ENCODE measurements around the gene SNRPD3. TPM values are rescaled to one million over a fixed set of nuclear protein-coding genes. Genes with fewer than 3 reads are reported as not detected.

SNRPD3 gene
- total RNA-seq, 6 experiments from 2014 or later = 98.9 to 108 (median 104) TPM

- Mint-ChIP-seq H3K4me3 (no peak overlapping the region), H3K4me1 (ENCODE audit: low read depth) (peaks cover 15% of the 10 kb centered on the region), H3K36me3 (ENCODE audit: low read depth) (no peaks in the 10 kb centered on the region), H3K27ac (no peak overlapping the region), H3K9me3 (no peaks in the 10 kb centered on the region), H3K27me3 (ENCODE audit: insufficient read depth) (no peaks in the 10 kb centered on the region; the same call in 1 of the 2 replicates)
- no peak for DNase-seq
- TF ChIP-seq, protein P1, sequence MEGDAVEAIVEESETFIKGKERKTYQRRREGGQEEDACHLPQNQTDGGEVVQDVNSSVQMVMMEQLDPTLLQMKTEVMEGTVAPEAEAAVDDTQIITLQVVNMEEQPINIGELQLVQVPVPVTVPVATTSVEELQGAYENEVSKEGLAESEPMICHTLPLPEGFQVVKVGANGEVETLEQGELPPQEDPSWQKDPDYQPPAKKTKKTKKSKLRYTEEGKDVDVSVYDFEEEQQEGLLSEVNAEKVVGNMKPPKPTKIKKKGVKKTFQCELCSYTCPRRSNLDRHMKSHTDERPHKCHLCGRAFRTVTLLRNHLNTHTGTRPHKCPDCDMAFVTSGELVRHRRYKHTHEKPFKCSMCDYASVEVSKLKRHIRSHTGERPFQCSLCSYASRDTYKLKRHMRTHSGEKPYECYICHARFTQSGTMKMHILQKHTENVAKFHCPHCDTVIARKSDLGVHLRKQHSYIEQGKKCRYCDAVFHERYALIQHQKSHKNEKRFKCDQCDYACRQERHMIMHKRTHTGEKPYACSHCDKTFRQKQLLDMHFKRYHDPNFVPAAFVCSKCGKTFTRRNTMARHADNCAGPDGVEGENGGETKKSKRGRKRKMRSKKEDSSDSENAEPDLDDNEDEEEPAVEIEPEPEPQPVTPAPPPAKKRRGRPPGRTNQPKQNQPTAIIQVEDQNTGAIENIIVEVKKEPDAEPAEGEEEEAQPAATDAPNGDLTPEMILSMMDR (IDR thresholded peaks at IDR 0.05) = no peak
These were observed 28.5 kb downstream of the SNRPD3 start for GRCh38 chr22:24584166-24584790.

GRCh38 chr22:24584871-24585411 is 29.1 kb downstream of the SNRPD3 start:
- DNase-seq = no peak
- H3K9me3 Mint-ChIP-seq = no peaks in the 10 kb centered on the region
- TF ChIP-seq, protein P1 (IDR thresholded peaks at IDR 0.05) = no peak
- no peaks in the 10 kb centered on the region; the same call in 1 of the 2 replicates for H3K27me3 Mint-ChIP-seq (ENCODE audit: insufficient read depth)
- no peak overlapping the region for H3K4me3 Mint-ChIP-seq
- no peaks in the 10 kb centered on the region for H3K36me3 Mint-ChIP-seq (ENCODE audit: low read depth)
- peaks cover 9% of the 10 kb centered on the region for H3K4me1 Mint-ChIP-seq (ENCODE audit: low read depth)
- H3K27ac Mint-ChIP-seq = no peak overlapping the region

GRCh38 chr22:24585461-24585860 is 29.7 kb downstream of the SNRPD3 start:
- Mint-ChIP-seq H3K27me3 (ENCODE audit: insufficient read depth) (no peaks in the 10 kb centered on the region; the same call in 1 of the 2 replicates), H3K36me3 (ENCODE audit: low read depth) (no peaks in the 10 kb centered on the region), H3K4me1 (ENCODE audit: low read depth) (peaks cover 3% of the 10 kb centered on the region), H3K4me3 (no peak overlapping the region), H3K9me3 (no peaks in the 10 kb centered on the region), H3K27ac (no peak overlapping the region)
- TF ChIP-seq, protein P1 (IDR thresholded peaks at IDR 0.05) = no peak
- DNase-seq = no peak

GRCh38 chr22:24585927-24586546 is 30.2 kb downstream of the SNRPD3 start:
- H3K9me3 Mint-ChIP-seq = no peaks in the 10 kb centered on the region
- no peak for DNase-seq
- no peaks in the 10 kb centered on the region; the same call in 1 of the 2 replicates for H3K27me3 Mint-ChIP-seq (ENCODE audit: insufficient read depth)
- no peak overlapping the region for H3K27ac Mint-ChIP-seq
- TF ChIP-seq, protein P1 (IDR thresholded peaks at IDR 0.05) = no peak
- H3K4me1 Mint-ChIP-seq (ENCODE audit: low read depth) = no peaks in the 10 kb centered on the region; the same call in 1 of the 2 replicates
- H3K36me3 Mint-ChIP-seq (ENCODE audit: low read depth) = no peaks in the 10 kb centered on the region
- H3K4me3 Mint-ChIP-seq = no peak overlapping the region

- Mint-ChIP-seq H3K9me3 (no peaks in the 10 kb centered on the region), H3K27me3 (ENCODE audit: insufficient read depth) (peaks cover 3% of the 10 kb centered on the region), H3K4me1 (ENCODE audit: low read depth) (no peaks in the 10 kb centered on the region; the same call in 1 of the 2 replicates), H3K36me3 (ENCODE audit: low read depth) (no peaks in the 10 kb centered on the region), H3K4me3 (no peak overlapping the region), H3K27ac (no peak overlapping the region)
- TF ChIP-seq, protein P1 (IDR thresholded peaks at IDR 0.05) = no peak
- DNase-seq = no peak
These were observed 31.5 kb downstream of the SNRPD3 start for GRCh38 chr22:24587251-24587650.

Measured in HFFc6 (cell line).